BLaER1 (cell line): ENCODE results near the gene PTGIS.
"Not testable (repeated sequence)": the region's sequence is repeated elsewhere in the genome, so short reads cannot be mapped to it uniquely, and the experiment has no call there.

Experiments
- H3K27ac ChIP-seq: shearing (Covaris generic); formaldehyde crosslinking; 2 replicates; pipeline ENCODE4 v1.8.1; 2022
- H3K27me3 ChIP-seq: shearing (Covaris generic); formaldehyde crosslinking; 2 replicates; pipeline ENCODE4 v1.8.1; 2022
- H3K36me3 ChIP-seq: shearing (Covaris generic); formaldehyde crosslinking; 2 replicates; pipeline ENCODE4 v1.8.1; 2022
- H3K4me1 ChIP-seq: shearing (Covaris generic); formaldehyde crosslinking; 2 replicates; pipeline ENCODE4 v1.8.1; 2022
- H3K4me2 ChIP-seq: shearing (Covaris generic); formaldehyde crosslinking; 2 replicates; pipeline ENCODE4 v1.8.1; 2022
- H3K4me3 ChIP-seq: shearing (Covaris generic); formaldehyde crosslinking; 2 replicates; pipeline ENCODE4 v1.8.1; 2022
- H3K9ac ChIP-seq: shearing (Covaris generic); formaldehyde crosslinking; 2 replicates; pipeline ENCODE4 v1.8.1; 2022
- H3K9me3 ChIP-seq: shearing (Covaris generic); formaldehyde crosslinking; 2 replicates; pipeline ENCODE4 v1.8.1; 2022
- H4K20me1 ChIP-seq: shearing (Covaris generic); formaldehyde crosslinking; 2 replicates; pipeline ENCODE4 v1.8.1; 2022
- Cebpa-rat ChIP-seq: shearing (Covaris generic); IDR thresholded peaks from 2 replicates; pipeline ENCODE4 v1.8.1; 2022

Gene PTGIS

DNA sequence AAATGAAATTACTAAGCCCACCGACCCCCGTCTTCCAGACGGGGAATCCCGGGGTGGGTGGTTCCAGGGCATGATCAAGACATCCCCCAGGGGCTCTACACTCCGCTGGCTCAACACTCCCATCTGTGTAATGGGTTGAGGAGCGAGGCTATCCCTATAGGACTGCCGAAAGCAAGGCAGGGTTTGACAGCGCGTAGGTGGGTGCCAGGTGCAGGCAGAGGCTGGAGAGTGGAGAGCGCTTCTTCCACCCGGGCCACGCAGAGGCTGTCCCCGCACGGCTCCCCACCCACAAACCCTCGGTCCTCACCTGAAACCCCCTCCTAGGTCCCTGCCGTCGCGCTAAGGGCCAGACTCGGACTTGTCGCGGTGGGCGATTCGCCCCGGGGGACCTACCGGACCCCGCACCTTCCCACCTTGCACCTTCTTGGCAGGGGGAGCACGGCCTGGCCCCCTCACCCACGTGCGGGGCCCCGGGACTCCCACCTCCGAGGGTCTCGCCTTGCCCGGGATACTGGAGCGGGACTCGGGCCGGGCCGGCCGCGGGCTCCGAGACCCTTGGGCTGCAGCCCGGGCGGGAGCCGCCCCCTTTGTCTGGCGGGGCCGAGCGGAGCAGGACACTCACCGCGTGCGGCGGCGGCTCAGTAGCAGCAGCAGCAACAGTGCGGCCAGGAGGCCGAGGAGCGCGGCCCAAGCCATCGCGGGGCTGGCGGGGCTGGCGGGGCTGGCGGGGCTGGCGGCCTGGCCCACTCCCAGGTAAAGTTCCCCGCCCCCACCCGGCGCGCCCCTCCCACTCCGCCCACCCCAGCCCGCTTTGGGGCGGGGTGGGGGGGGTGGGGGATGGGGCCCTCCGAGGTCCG is at the start of gene PTGIS:
Gene PTGIS (minus strand): TSS at position 717 of the 857 bp plus-strand sequence. CDS start 21 bp downstream, at position 696.
- Histone ChIP-seq H3K4me1 (peaks cover 50% of the 10 kb centered on the region), H3K4me3 (peak within 1 kb of the TSS; percentile 59), H3K9ac (0 out of 2 replicates have a peak within 1 kb of the TSS, but pooled peaks have one; percentile 53), H3K27me3 (peaks cover 15% of the 10 kb centered on the region), H3K36me3 (no peaks in the 10 kb centered on the region), H3K9me3 (no peaks in the 10 kb centered on the region), H3K27ac (no peak within 1 kb of the TSS; the same call in 1 of the 2 replicates), H4K20me1 (no peaks in the 10 kb centered on the region), H3K4me2 (peak within 1 kb of the TSS; percentile 83)
- no peak for TF ChIP-seq Cebpa-rat

- not testable (repeated sequence) for H3K9me3 ChIP-seq, H3K27me3 ChIP-seq, H3K36me3 ChIP-seq, H4K20me1 ChIP-seq, H3K4me3 ChIP-seq, H3K27ac ChIP-seq, H3K9ac ChIP-seq, H3K4me2 ChIP-seq
- H3K4me1 ChIP-seq: peaks cover 64% of the 10 kb centered on the region
These were observed 49.5 kb upstream of the PTGIS start for GRCh38 chr20:49617394-49617793.

- peak overlapping the region; percentile 29; the same call in 1 of the 2 replicates for H3K9ac ChIP-seq
- no peaks in the 10 kb centered on the region for H3K9me3 ChIP-seq
- peak overlapping the region; percentile 36 for H3K4me2 ChIP-seq
- peak overlapping the region; percentile 26; the same call in 1 of the 2 replicates for H3K27ac ChIP-seq
- no peaks in the 10 kb centered on the region for H4K20me1 ChIP-seq
- no peak overlapping the region for H3K4me3 ChIP-seq
- H3K36me3 ChIP-seq: no peaks in the 10 kb centered on the region
- H3K4me1 ChIP-seq: peaks cover 64% of the 10 kb centered on the region
- no peaks in the 10 kb centered on the region for H3K27me3 ChIP-seq
- no peak for TF ChIP-seq Cebpa-rat
These were observed 48.4 kb upstream of the PTGIS start for GRCh38 chr20:49616154-49617007.

DNA sequence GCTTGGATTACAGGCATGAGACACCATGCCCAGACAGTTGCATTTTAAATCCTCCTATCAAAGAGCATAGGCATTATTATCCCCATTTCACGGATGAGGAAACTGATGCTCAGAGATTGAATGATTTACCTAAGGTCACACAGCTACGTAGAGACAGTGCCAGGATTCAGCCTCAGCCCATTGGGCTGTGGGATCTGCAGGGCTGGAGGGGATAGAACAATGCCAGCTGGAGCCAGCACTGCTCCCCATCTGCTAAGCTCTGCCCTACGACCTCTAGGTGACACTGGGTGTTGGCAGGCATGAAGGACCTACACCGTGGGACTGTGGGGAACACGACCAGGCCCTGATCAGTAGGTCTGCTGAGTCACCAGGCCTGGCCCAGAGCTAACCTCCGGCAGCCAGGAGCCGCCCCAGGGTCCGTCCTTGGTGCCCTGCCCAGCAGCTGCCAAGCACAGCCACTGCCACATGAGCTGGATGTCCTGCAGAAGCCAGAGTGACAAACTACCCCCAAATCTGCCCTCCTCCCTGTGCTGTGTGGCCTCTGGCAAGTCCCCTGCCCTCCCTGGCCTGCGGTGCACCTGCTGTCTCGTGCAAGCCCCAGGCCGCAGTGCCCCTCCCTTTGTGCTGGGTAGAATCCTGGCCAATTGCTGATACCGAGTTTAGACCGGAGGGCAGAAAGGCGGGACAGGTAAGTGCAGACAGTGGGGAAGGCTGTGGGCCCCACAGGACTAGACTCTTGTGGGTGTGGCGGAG is 47.6 kb upstream of the PTGIS start:
- no peak for TF ChIP-seq Cebpa-rat
- peak overlapping the region; percentile 30; the same call in 1 of the 2 replicates for H3K4me2 ChIP-seq
- H3K36me3 ChIP-seq: no peaks in the 10 kb centered on the region
- H4K20me1 ChIP-seq: no peaks in the 10 kb centered on the region
- no peaks in the 10 kb centered on the region for H3K9me3 ChIP-seq
- H3K4me3 ChIP-seq: no peak overlapping the region
- H3K4me1 ChIP-seq: peaks cover 64% of the 10 kb centered on the region
- H3K27me3 ChIP-seq: no peaks in the 10 kb centered on the region
- H3K9ac ChIP-seq: peak overlapping the region; percentile 29; the same call in 1 of the 2 replicates
- H3K27ac ChIP-seq: peak overlapping the region; percentile 18; the same call in 1 of the 2 replicates

DNA sequence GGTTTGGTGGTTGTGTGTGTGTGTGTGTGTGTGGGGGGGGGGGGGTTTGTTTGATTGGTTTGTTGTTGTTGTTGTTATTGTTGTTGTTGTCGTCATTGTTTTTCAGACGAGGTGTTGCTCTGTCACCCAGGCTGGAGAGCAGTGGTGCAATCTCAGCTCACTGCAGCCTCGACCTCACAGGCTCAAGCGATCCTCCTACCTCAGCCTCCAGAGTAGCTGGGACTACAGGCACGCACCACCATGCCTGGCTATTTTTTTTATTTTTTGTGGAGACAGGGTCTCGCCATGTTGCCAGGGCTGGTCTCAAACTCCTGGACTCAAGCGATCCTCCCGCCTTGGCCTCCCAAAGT is 47.1 kb upstream of the PTGIS start:
- H3K27ac ChIP-seq, H3K27me3 ChIP-seq, H4K20me1 ChIP-seq, H3K9ac ChIP-seq, H3K4me3 ChIP-seq, H3K9me3 ChIP-seq, H3K4me2 ChIP-seq, H3K36me3 ChIP-seq: not testable (repeated sequence)
- H3K4me1 ChIP-seq: peaks cover 63% of the 10 kb centered on the region

GRCh38 chr20:49614338-49615050 is 46.6 kb upstream of the PTGIS start:
- H3K4me2 ChIP-seq: no peak overlapping the region

DNA sequence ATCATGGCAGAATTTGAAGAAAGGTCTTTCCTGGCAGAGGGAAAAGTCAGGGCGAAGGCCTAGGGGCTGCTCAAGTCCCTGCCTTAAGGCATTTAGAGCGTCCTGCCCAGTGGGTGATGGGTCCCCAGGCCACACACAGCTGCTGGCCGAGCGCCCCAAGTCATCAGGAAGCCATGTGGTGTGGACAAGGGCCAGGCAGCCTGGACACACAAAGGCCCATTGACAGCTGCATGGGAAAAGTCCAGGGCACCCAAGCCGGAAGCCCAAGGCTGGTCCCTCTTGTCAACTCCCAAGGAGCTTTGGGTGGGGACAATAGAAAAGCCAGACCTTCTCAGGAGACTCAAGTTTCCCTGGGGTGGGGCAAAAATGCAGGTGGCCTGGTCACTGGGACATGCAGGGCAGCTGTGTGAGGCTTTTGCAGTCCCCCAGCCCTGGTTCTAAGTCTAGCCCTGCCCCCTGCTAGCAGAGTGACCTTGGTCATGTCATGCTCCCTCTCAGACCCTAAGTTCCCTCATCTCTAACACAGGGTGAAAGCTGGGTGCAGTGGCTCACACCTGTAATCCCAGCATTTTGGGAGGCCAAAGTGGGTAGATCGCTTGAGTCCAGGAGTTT is 44.3 kb upstream of the PTGIS start:
- peaks cover 4% of the 10 kb centered on the region; the same call in 1 of the 2 replicates for H3K27me3 ChIP-seq
- no peak overlapping the region for H3K4me2 ChIP-seq
- no peak overlapping the region for H3K9ac ChIP-seq
- peaks cover 43% of the 10 kb centered on the region for H3K4me1 ChIP-seq
- H3K27ac ChIP-seq: no peak overlapping the region
- H3K4me3 ChIP-seq: no peak overlapping the region
- TF ChIP-seq Cebpa-rat: no peak
- H3K9me3 ChIP-seq: no peaks in the 10 kb centered on the region
- no peaks in the 10 kb centered on the region for H3K36me3 ChIP-seq
- no peaks in the 10 kb centered on the region for H4K20me1 ChIP-seq

More at GRCh38 chr20:49614338-49615050, 46.6 kb upstream of the PTGIS start:
- H3K4me1 ChIP-seq: peaks cover 57% of the 10 kb centered on the region
- H3K9me3 ChIP-seq: no peaks in the 10 kb centered on the region
- H3K9ac ChIP-seq: no peak overlapping the region
- no peak for TF ChIP-seq Cebpa-rat
- no peak overlapping the region for H3K4me3 ChIP-seq
- no peaks in the 10 kb centered on the region for H3K36me3 ChIP-seq
- no peak overlapping the region for H3K27ac ChIP-seq
- H4K20me1 ChIP-seq: no peaks in the 10 kb centered on the region
- H3K27me3 ChIP-seq: no peaks in the 10 kb centered on the region

GRCh38 chr20:49611539-49612126 is 43.7 kb upstream of the PTGIS start:
- H4K20me1 ChIP-seq, H3K36me3 ChIP-seq, H3K27ac ChIP-seq, H3K27me3 ChIP-seq, H3K9me3 ChIP-seq, H3K9ac ChIP-seq: not testable (repeated sequence)
- Histone ChIP-seq H3K4me2 (peak overlapping the region; percentile 77), H3K4me1 (peaks cover 42% of the 10 kb centered on the region), H3K4me3 (peak overlapping the region; percentile 18; the same call in 1 of the 2 replicates)
